Measurements from ENCODE around the gene STXBP4.

STXBP4 gene

DNA sequence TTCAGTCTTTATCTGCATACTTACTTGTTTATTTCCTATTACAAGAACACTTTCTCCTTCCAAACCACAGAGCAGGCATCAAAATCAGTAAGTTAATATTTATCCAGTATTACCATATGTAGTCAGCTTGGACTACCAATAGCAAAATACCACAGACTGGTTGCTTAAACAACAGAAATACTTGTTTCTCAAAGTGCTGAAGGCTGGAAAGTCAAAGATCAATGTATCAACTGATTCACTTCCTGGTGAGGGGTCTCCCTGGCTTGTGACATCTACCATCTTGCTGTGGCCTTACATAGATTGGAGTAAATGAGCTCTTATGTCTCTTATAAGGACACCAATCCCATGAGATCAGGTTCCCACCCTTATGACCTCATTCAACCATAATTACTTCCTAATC is 2.6 kb downstream of the STXBP4 start:
- no peak for DNase-seq (ENCODE audit: low read depth)

DNA sequence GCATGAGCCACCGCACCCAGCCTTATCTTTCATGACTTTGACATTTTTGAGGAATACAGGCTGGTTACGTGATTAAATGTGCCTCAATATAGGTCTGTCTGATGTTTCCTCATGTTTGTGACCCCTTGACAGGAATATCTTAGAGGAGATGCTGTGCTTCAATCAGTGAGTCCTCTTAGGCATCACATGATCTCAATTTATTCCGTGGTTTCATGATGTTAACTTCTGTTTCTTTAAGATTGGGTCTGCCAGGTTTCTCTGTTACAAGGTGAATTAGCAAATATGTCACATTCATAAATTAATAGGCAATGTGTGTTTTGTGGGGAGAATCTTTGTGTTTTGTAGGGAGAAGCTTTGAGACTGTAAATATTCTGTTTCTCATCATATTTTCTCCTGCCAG is 3.3 kb downstream of the STXBP4 start:
- no peak for DNase-seq (ENCODE audit: low read depth)

DNA sequence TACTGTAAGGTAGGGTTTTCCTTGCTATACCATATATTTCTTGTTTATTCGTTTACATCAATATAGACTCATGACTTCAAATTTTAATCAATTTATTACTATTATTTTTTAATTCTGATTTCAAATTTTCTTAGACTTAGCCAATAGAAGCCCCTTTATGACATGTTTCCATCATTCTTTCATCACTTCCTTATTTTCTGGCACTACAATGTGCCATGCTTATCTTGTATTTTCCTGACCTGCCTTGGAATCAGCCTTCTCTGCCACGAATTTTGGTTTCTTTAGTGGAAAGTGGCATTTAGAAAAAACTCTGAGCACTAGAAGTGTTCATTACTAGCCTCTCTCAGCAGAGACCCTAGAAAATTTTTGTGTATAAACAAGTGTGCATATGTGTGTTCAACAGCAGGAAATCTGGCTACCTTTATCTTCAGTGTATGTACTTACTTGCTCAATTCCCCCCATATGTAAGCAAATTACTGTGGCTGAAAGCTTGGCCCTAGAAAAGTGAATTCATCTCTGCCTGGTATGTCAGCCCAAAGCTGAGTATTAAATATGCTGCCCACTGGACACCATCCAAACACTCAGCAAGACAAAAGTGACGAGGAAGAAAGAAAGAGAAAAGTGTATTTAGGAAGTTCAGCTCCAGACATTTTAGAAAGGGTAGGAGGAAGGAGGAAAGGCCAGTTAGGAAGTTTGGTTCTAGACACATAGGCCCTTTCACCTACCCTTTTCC is 4.0 kb downstream of the STXBP4 start:
- no peak for DNase-seq (ENCODE audit: low read depth)

DNA sequence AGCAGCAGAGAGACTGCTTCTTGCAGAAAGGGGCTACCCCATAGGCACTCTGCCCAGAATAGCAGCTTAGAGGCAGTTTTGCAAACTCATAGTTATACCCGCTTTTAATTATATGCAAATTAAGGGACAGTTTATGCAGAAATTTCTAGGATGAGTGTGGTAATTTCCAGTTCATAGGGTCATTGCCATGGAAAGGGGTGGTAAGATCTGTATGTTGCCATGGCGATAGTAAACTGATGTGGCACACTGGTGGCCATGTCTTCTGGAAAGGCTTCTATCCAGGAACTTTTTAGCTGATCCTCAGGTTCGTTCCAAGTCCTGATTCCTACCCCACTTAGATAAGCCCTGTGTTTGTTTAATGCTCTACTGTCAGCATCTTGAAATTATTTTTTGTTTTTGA is 6.2 kb downstream of the STXBP4 start:
- DNase-seq (ENCODE audit: low read depth): no peak

DNA sequence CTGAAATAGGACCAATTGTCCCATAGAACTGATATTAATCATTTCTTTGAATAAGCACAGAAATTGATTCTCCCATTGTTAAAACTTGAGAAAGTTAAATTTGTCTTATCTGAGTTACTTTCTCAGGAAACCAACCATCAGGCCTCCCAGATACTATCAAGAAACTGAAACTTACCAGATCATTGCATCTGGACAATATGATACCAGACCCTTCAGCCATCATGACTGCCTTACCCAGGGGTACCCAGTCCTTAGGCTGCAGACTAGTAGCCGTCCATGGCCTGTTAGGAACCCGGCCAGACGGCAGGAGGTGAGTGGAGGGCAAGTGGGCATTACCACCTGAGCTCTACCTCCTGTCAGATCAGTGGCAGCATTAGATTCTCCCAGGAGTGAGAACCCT is 7.8 kb downstream of the STXBP4 start:
- no peak for DNase-seq (ENCODE audit: low read depth)

DNA sequence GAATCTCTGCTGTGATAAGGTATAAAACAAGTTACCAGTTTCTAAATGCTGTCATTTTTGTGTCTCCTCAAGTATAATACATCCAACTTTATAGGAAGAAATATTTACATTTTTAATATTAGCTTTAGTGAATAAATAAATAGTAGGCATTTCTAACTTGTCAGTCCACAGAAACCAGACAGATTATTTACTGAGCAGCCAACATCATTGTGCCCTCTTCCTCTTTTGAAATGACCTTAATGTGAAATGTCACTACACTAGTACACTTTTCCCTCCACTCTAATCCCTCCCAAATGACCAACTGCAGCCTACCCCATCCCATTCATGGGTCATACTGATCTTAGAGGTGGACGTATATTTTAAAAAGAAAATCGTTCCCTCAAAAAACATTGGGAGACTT is 9.2 kb downstream of the STXBP4 start:
- no peak for DNase-seq (ENCODE audit: low read depth)

DNA sequence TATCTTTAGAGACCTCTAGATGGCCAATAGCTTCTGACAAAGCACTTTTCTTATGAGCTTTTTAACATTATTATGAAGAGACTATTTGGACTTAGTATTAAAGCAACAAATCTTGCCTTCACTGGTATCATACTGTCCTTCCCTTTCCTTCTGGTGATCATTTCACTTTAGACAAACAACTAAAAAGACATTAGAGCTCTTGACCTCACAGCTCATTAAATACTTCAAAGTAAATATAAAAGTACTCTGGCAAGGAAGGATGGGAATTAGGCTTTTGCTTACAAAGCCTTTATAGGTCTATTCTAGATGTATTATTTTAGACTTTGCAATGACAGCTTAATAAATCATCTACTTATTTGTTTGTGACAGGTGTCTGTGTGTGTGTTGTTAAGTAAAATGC is 11.1 kb downstream of the STXBP4 start:
- DNase-seq (ENCODE audit: low read depth): no peak

DNA sequence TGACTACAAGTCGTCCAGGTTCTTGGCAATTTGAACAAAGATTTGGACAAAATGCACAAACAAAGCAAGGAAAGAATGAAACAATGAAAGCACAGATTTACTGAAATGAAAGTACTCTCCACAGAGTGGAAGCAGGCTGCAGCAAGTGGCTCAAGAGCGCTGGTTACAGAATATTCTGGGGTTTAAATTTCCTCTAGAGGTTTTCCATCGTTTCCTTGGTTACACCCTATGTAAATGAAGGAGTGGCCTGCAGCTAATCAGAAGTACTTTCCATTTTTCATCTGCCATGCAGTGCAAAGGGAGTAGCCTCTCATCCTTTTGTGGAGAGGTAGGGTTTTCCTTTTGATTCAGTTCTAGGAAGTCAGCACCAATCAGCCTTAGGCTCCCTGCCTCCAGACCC is 11.8 kb downstream of the STXBP4 start:
- no peak for DNase-seq (ENCODE audit: low read depth)

DNA sequence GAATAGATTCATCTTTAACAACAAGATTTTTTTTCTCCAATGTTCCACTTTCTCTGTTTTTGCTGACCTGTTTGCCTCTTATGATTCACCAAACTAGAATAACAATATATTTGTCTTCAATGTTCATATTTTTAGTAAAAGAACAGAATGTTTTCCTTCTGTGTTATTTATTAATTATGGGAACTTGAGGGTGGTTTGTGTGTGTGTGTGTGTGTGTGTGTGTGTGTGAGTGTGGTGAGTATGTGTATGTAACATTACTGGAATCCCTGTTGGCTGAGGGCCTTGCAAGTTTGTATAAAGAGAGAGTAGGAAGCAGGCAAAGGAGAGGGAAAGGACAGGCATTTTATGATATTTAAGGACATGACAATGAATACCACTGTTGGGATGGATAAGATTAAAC is 13.8 kb downstream of the STXBP4 start:
- DNase-seq (ENCODE audit: low read depth): no peak

DNA sequence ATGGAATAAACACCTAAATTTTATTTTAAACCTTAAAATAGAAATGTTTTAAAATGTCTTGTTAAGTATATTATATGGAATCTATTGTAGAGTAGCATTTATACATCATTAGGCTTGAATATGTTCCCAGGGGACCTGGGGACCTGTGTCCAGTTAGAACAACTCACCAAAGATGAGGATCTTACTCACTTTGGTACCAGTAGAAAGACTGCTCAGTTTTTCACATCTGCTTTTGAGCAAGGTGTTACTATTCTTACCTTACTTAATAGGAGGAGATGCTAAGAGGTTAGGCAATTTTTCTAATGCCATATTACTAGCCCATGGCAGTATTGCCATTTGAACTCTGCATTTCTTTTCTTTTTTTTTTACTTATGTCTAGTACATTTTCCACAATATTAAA is 14.7 kb downstream of the STXBP4 start:
- DNase-seq (ENCODE audit: low read depth): no peak

DNA sequence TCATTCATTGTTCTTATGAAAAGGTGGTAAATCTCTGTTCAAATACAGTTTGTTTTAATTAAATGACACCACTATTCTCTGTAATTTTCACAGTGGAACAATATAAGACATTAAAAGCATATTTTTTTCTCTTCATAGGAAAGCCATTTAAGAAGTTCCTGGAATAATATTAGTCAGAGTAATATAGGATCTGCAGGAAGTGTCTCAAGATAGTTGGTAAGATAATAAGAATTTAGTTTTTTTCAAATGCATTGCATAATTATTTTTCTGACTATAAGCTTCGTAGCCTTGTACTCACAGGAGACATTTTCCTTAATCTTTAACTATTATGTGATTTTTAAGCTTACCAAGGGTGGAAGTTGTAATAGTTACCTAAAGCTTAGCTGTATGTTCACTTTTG is 16.9 kb downstream of the STXBP4 start:
- no peak for DNase-seq (ENCODE audit: low read depth)

DNA sequence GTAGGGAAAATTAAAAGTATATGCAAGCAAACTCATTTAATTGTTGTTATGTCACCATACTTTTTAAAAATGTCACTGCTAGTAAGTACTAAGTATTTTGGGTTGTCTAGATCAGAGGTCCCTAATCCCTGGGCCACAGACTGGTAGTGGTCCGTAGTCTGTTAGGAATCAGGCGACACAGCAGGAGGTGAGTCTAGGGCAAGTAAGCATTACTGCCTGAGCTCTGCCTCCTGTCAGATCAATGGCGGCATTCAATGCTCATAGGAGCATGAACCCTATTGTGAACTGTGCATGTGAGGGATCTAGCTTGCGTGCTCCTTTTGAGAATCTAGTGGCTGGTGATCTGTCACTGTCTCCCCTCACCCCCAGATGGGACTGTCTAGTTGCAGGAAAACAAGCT is 21.6 kb downstream of the STXBP4 start:
- DNase-seq (ENCODE audit: low read depth): no peak

DNA sequence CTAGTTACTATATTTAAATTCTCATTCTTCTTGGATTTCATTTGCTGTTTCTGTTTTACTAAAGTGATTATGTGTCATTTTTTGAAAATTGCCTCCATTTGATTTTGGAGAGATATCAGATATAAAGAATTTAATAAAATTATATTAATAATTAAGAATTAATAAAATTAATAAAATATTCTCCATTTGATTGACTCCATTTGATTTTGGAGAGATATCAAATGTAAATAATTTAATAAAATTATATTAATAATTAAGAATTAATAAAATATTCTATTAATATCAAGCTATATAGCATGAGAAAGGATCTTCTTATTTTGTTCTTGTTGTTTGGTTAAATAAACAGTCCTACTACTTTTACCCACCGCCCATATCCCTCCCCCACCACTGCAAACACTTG is 23.0 kb downstream of the STXBP4 start:
- no peak for DNase-seq (ENCODE audit: low read depth)

DNA sequence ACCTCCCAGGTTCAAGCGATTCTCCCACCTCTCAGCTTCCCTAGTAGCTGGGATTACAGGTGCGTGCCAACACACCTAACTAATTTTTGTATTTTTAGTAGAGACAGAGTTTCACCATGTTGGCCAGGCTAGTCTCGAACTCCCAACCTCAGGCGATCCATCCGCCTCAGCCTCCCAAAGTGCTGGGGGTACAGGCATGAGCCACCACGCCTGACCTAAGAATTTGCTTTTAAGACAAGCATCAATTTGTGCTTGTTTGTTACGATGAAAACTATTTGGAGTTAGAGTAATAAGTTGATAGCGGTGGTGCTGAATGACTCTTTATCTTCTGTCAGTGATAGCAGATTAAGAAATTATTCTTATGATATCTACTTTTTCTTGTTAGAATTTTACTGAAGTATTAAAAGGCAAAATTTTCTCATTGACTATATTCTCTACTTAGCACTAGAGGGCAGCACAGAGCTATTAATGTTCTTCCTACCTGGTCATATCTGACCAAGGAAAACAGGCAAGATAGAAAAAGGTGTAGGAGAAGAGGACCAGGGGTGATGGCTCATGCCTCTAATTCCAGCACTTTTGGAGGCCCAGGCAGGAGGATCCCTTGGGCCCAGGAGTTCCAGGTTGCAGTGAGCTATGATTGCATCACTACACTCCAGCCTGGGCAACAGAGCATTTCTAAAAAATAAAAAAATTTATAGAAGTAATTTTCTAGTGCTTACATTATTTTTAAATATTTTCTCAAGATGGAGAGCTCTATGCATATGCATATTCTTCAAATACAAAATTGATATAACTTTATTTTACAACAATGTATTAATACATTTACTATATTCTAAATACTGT is 24.5 kb downstream of the STXBP4 start:
- DNase-seq (ENCODE audit: low read depth): no peak

DNA sequence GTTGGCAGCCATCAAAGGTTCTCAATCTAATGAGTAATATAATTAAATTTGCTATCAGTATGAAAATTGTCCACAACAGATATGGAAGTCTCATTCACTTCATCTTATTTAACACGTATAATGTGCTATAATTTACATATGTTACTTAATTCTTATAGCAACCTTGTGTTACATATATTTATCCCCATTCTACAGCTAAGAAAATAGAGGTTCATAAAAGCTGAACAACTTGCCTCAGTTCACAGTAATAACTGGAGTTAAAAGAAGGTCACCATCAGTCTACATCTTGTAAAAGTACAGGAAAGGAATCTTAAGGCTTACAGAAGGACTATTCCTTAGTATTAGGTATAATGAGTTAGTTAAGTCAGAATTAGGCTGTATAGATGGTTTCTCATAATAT is 27.9 kb downstream of the STXBP4 start:
- DNase-seq (ENCODE audit: low read depth): no peak

DNA sequence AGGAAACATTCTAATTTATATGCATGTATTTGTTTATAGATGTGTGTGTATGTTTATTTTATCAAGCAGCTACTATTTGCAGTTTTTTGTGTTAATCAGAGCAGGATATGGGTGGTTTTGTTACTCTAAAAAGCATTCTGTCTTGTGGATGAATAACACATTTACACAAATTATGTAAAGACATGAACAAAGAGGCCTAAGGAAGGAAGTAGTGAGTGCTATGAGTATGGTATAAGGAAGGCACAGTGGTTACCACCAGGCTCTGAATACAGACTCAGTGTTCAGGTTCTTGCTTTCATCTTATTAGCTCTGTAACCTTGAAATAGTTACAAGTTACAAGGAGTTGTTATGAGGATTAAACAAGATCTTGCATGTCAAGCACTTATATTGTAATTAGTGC is 33.9 kb downstream of the STXBP4 start:
- no peak for DNase-seq (ENCODE audit: low read depth)

DNA sequence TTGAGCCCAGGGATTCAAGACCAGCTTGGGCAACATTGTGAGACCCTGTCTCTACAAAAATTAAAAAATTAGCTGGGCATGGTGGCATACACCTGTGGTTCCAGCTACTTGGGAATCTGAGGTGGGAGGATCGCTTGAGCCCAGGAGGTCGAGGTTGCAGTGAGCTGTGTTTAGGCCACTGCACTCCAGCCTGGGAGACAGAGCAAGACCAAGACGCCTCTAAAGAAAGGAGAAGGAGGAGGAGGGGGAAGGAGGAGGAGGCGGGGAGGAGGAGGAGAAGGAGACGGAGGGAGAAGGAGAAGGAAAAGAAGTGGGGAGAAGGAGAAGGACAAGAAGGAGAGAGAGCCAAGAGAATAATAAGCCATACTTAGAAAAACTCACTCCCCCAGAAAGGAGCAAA is 35.9 kb downstream of the STXBP4 start:
- DNase-seq (ENCODE audit: low read depth): no peak

DNA sequence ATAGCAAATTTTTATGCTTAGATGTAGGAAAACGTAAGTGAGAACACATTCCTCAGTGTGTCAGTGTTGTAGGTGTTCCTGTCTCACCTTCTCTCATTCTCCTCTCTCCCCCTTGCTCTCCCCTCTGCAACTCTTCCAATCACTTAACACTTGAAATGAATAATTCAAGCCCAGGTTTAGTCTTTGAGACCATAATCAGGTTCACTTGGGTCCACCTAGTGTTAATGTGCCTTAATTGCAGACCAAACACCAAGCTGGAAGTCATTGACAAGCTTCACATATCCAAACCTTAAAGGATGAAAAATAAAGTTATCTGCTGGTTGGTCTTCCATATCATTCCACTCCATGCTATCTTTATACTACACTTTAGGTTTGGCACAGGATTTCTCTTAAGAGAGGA is 37.0 kb downstream of the STXBP4 start:
- DNase-seq (ENCODE audit: low read depth): no peak

DNA sequence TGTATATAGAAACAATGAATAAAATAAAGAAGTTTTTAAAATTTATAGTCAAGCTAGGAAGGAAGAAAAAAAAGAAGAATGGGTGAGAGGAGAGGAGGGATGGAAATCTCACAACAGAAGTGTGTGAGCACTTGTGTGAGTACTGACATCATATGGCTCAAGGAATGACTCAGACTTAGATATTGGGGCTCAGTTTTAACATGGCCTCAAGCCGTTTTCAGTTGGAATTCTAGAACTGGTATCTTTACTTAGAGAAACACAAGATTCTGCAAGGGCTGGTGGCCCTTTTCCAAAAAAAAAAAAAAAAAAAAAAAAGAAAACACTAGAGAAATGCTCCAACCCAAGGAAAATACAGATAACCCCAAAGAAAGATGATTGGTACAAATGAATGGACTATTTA is 55.1 kb downstream of the STXBP4 start:
- no peak for DNase-seq (ENCODE audit: low read depth)

DNA sequence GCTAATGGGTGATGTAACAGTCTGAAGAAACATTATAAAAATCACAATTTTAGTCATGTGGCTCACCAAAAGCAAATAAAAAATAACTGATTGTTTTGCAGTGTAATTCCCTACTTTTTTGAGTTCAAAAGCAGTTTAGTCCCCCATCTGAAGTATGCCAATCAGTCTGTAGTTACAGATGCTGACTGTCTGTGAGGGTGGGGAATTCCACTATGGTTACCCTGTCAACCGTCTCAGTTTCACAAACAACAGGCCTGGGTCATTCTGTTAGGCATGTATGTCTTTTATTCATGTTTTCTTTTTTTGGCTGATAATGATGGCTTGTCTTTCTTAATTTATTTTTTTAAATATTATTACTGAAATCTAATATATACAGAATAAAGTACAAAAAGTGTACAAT is 69.3 kb downstream of the STXBP4 start:
- DNase-seq (ENCODE audit: low read depth): no peak

DNA sequence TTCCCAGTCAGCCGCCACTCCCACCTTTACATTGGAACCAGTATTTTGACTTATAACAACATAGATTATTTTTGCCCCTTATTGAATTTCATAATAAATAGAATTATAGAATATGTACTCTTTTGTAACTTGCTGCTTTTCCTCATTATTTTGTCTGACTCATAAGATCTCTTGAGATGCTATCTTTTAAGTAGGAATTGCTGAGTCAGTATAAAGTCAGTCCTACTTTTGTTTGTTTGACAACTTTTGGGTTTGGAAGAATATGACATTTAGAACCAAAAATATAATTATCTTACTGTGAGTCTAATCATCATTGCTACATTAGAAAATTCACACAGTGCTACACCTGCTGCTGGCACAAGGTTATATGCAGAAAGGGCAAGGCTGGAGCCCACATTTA is 69.7 kb downstream of the STXBP4 start:
- no peak for DNase-seq (ENCODE audit: low read depth)

DNA sequence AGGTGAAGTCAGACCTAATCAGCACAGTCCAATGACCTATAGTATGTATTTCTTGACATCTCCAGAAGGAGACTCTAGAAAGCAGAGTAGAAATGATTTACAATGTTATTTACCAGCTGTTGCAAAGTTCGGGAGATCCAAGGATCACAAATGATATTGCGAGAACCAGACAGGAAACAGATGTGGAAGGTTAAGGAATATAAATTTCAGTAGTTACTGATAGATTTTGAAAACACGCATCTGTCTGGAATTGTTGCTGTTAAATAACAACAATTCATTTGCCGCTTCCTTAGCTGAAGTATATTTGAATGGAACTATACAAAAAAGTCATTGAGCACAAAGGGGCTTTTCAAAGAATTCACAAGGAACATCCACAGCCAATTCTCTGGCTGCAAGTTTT is 72.0 kb downstream of the STXBP4 start:
- DNase-seq (ENCODE audit: low read depth): no peak

DNA sequence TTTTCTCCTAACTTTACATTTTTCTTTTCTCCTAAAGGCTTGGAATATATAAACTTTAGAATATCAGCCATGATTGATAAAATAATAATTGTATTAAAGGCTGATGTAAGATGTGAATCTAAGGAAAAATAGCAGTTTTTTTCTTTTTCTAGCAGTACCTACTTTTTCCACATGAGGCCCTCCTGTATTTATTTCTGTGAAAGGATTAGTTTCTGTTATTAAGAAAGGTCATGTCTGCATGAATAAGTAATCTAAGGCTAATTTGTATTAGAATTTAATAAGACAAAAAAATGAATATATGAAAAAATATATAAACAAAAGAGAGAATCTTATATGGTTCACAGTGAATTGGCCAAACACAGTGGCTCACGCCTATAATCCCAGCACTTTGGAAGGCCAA is 85.3 kb downstream of the STXBP4 start:
- no peak for DNase-seq (ENCODE audit: low read depth)

DNA sequence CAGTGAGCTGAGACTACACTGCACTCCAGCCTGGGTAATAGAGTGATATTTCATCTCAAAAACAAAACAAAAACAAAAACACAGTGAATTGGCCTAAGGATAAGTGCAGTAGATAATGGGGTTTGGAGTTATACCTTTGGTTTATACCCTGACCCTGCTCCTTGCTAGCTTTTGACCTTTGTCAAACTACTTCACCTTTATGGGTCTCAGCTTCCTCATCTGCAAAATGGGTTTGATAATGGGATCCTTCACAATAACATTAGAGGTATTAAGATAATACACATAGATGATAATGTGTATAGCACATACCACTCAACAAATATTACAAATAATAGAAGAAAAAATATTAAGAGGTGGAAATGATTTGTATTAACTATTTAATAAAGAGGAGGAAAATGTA is 85.9 kb downstream of the STXBP4 start:
- no peak for DNase-seq (ENCODE audit: low read depth)

All from activated T-helper 9 cell treated with anti-CD3 and anti-CD28 coated beads, Interleukin-2, amount 50 U/mL, for 16 hours (primary cell).